OCI-LY7 (cell line): Measurements from ENCODE around the gene DEFB131A. TPM values are rescaled to one million over a fixed set of nuclear protein-coding genes. Genes with fewer than 3 reads are reported as not detected.
"Not testable (repeated sequence)": the region's sequence is repeated elsewhere in the genome, so short reads cannot be mapped to it uniquely, and the experiment has no call there.

Experiments
- BruUV-seq: library from RNA; stranded (reverse); fragments of 400-500 nt; replicated peaks from 2 replicates; lab custom pipeline; 2021; lab: Mats Ljungman, UMichigan
- CTCF ChIA-PET: fragments of 300-600 bp; sonication (Branson Sonifier 250); formaldehyde crosslinking; loops from one replicate; lab custom pipeline; 2022; ENCODE audit warnings: antibody characterized with exemption; ENCODE audit not compliant: unreplicated experiment; lab: Charles Lee
- POLR2A ChIA-PET: fragments of 300-600 bp; sonication (Branson Sonifier 250); formaldehyde crosslinking; loops from one replicate; lab custom pipeline; 2022; ENCODE audit warnings: antibody characterized with exemption; lab: Charles Lee
- DNase-seq: peaks from one replicate; pipeline ENCODE4 v3.0.0-alpha.2; 2015; ENCODE audit warnings: low spot score
- H2AFZ ChIP-seq: fragments of 200-600 bp; sonication (generic), shearing (Covaris generic); 2 replicates; pipeline ENCODE4 v1.6.1; 2014; ENCODE audit warnings: mild to moderate bottlenecking, antibody characterized with exemption, low read length, moderate library complexity
- H3K27ac ChIP-seq: fragments of 200-600 bp; sonication (generic); 2 replicates; pipeline ENCODE4 v1.5.1; 2014; ENCODE audit warnings: mixed run types, low read depth, mild to moderate bottlenecking, moderate library complexity, low read length, inconsistent platforms; ENCODE audit not compliant: poor library complexity, severe bottlenecking
- H3K36me3 ChIP-seq: fragments of 200-600 bp; sonication (generic); 2 replicates; pipeline ENCODE4 v1.6.1; 2014; ENCODE audit warnings: mild to moderate bottlenecking, antibody characterized with exemption, low read length, moderate library complexity, mixed read lengths; ENCODE audit not compliant: insufficient read depth
- H3K4me1 ChIP-seq: fragments of 200-600 bp; sonication (generic); 2 replicates; pipeline ENCODE4 v1.5.1; 2014; ENCODE audit warnings: mild to moderate bottlenecking, low read length; ENCODE audit not compliant: insufficient read depth, poor library complexity, severe bottlenecking
- H3K4me2 ChIP-seq: fragments of 200-600 bp; sonication (generic); 2 replicates; pipeline ENCODE4 v1.6.1; 2014; ENCODE audit warnings: mild to moderate bottlenecking, low read length
- H3K4me3 ChIP-seq: fragments of 200-600 bp; sonication (generic); 2 replicates; pipeline ENCODE4 v1.5.1; 2014; ENCODE audit warnings: mild to moderate bottlenecking, low read depth, low read length; ENCODE audit not compliant: poor library complexity, severe bottlenecking
- H3K79me2 ChIP-seq: fragments of 200-600 bp; sonication (generic); 2 replicates; pipeline ENCODE4 v1.6.1; 2016; ENCODE audit warnings: low read depth, mild to moderate bottlenecking, low read length, moderate library complexity, mixed read lengths; ENCODE audit not compliant: insufficient read depth
- H3K9me2 ChIP-seq: fragments of 200-600 bp; sonication (generic); 2 replicates; pipeline ENCODE4 v1.6.1; 2016; ENCODE audit warnings: mild to moderate bottlenecking, low read length, mixed read lengths; ENCODE audit not compliant: insufficient read depth
- H3K9me3 ChIP-seq: fragments of 200-600 bp; sonication (generic); 2 replicates; pipeline ENCODE4 v1.6.1; 2014; ENCODE audit warnings: mild to moderate bottlenecking, mixed run types, low read length, mixed read lengths
- H4K20me1 ChIP-seq: fragments of 200-600 bp; sonication (generic); 2 replicates; pipeline ENCODE4 v1.6.1; 2014; ENCODE audit warnings: mild to moderate bottlenecking, antibody characterized with exemption, low read length, moderate library complexity, mixed read lengths; ENCODE audit not compliant: insufficient read depth
- intact Hi-C: fragments of 100-400 bp; cut with micrococcal nuclease; formaldehyde crosslinking; loops from one replicate; pipeline ENCODE4 v1.10.0; 2022; ENCODE audit not compliant: unreplicated experiment
- total RNA-seq, 2 experiments: library from RNA; depleted of rRNA in 1 of 2; stranded (reverse); fragments of >200 nt in 1 of 2; shearing (Covaris generic) in 1 of 2; gene quantifications; 2 replicates each; pipeline ENCODE4 v1.2.3, GENCODE V29; 2014 to 2022

DEFB131A gene
- total RNA-seq, 2 experiments from 2014 or later = not detected

DNA sequence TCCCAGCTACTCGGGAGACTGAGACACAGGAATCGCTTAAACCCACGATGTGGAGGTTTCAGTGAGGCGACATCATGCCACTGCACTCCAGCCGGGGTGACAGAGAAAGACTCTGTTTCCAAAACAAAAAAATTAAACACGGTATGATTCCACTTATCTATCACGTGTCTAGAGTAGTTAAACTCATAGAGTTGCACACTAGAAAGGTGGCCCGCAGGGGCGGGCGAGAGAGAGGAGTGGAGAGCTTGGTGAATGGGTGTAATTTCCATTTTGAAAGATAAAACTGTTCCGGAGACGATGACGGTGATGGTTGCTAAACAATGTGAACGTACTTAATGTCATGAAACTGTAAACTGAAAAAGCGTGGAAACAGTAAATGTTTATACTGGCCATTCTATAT is 44.6 kb downstream of the DEFB131A start:
- H3K9me2 ChIP-seq, BruUV-seq, H4K20me1 ChIP-seq, DNase-seq, intact Hi-C loops, CTCF ChIA-PET, H3K27ac ChIP-seq, H3K4me2 ChIP-seq, POLR2A ChIA-PET, H3K4me1 ChIP-seq, H2AFZ ChIP-seq, H3K4me3 ChIP-seq, H3K9me3 ChIP-seq, H3K36me3 ChIP-seq, H3K79me2 ChIP-seq: not testable (repeated sequence)

DNA sequence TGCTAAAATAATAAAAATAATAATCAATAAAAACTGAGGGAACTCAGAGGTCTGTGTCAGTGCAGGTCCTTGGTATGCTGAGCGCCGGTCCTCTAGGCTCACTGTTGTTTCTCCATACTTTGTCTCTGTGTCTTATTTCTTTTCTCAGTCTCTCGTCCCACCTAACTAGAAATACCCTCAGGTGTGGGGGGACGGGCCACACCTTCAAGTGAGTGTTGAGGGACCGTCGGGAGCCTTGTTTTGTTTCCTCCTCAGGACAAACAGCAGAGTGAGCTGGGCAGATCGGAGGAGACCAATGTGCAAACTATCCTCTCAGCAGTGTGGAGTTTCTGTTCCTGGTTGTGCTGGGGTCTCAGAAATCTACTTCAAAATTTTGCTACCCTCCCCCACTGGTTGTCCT is 46.3 kb downstream of the DEFB131A start:
- H3K4me1 ChIP-seq, H3K4me3 ChIP-seq, CTCF ChIA-PET, H2AFZ ChIP-seq, H3K9me3 ChIP-seq, H3K79me2 ChIP-seq, POLR2A ChIA-PET, H3K9me2 ChIP-seq, BruUV-seq, H3K4me2 ChIP-seq, DNase-seq, H4K20me1 ChIP-seq, H3K36me3 ChIP-seq, intact Hi-C loops, H3K27ac ChIP-seq: not testable (repeated sequence)

DNA sequence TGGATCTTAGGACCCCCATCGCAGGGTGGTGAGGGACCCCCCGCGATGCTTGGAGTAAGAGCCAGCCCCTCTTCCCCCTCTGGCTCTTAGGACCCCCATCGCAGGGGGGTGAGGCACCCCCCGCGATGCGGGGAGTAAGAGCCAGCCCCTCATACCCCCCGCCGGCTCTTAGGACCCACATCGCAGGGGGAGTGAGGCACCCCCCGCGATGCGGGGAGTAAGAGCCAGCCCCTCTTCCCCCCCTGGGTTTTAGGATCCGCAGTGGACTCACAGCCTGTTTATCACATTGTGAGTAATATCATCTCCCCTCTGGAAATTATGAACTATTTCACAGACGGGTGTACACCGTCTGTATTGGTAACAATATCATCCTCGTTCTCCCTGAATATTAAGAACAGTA is 46.8 kb downstream of the DEFB131A start:
- POLR2A ChIA-PET, H3K36me3 ChIP-seq, H2AFZ ChIP-seq, H3K9me2 ChIP-seq, H3K9me3 ChIP-seq, H3K4me3 ChIP-seq, BruUV-seq, H3K4me1 ChIP-seq, H3K27ac ChIP-seq, intact Hi-C loops, H3K79me2 ChIP-seq, CTCF ChIA-PET, H3K4me2 ChIP-seq, DNase-seq, H4K20me1 ChIP-seq: not testable (repeated sequence)

GRCh38 chr4:9493589-9493988 is 49.4 kb downstream of the DEFB131A start:
- BruUV-seq, H3K9me3 ChIP-seq, H2AFZ ChIP-seq, H3K4me3 ChIP-seq, H3K4me2 ChIP-seq, DNase-seq, H4K20me1 ChIP-seq, intact Hi-C loops, H3K27ac ChIP-seq, H3K36me3 ChIP-seq, CTCF ChIA-PET, H3K79me2 ChIP-seq, H3K9me2 ChIP-seq, POLR2A ChIA-PET, H3K4me1 ChIP-seq: not testable (repeated sequence)

- H4K20me1 ChIP-seq, H3K9me3 ChIP-seq, H3K9me2 ChIP-seq, H3K36me3 ChIP-seq, H3K4me1 ChIP-seq, CTCF ChIA-PET, H3K4me2 ChIP-seq, BruUV-seq, H2AFZ ChIP-seq, DNase-seq, POLR2A ChIA-PET, H3K27ac ChIP-seq, H3K79me2 ChIP-seq, H3K4me3 ChIP-seq: not testable (repeated sequence)
- intact Hi-C loops = loop anchor here (5.0 kb wide), 1 partner anchor 523 kb away; no protein-coding TSS in a partner anchor
Measured at GRCh38 chr4:9494256-9495035, 50.2 kb downstream of the DEFB131A start.
